ENCODE data around the gene FITM2.

FITM2 gene

DNA sequence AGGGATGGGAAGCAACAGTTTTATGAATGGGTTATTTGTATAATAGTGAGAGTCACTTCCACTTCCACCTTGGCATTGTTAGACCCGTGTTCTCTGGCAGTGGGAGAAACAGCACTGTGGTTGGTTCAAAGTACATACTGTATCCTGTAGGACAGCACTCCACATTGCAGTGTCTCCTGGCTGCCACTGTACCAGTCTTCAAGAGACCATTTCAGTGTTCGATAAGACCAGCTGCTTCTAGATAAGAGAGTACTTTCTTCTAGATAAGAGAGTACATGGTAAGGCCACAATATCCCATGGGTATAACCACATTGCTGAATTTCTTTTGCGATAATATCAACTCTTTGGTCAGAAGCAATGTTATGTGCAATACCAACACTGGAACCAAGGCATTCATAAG is 28.8 kb downstream of the FITM2 start:
- no peaks in the 10 kb centered on the region for H3K4me1 ChIP-seq (ENCODE audit: insufficient read depth, low read length)
- H3K9ac ChIP-seq (ENCODE audit: low read depth, low read length) = no peak overlapping the region
- H3K9me3 ChIP-seq (ENCODE audit: control insufficient read depth, insufficient read depth, low read length) = no peaks in the 10 kb centered on the region
- no peaks in the 10 kb centered on the region for H3K36me3 ChIP-seq (ENCODE audit: insufficient read depth, low read length)

DNA sequence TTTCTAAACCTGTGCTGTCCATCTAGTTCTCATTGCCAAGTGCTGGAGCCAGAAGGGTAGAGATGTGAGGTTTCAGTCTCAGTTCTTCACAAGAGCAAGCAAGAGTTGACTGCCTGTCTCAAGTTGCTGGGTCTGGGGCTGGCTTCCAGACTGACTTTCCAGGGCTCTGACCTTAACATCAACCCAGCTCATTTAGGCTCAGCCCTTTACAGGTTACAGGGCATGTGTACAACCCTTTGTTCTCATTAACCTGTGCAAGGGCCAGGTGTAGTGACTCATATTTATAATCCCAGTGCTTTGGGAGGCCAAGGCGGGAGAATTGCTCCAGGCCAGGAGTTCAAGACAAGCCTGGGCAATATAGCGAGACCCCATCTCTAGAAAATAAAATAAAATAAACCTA is 30.6 kb downstream of the FITM2 start:
- Histone ChIP-seq H3K9ac (ENCODE audit: low read depth, low read length) (no peak overlapping the region), H3K36me3 (ENCODE audit: insufficient read depth, low read length) (no peaks in the 10 kb centered on the region), H3K9me3 (ENCODE audit: control insufficient read depth, insufficient read depth, low read length) (no peaks in the 10 kb centered on the region), H3K4me1 (ENCODE audit: insufficient read depth, low read length) (no peaks in the 10 kb centered on the region)

DNA sequence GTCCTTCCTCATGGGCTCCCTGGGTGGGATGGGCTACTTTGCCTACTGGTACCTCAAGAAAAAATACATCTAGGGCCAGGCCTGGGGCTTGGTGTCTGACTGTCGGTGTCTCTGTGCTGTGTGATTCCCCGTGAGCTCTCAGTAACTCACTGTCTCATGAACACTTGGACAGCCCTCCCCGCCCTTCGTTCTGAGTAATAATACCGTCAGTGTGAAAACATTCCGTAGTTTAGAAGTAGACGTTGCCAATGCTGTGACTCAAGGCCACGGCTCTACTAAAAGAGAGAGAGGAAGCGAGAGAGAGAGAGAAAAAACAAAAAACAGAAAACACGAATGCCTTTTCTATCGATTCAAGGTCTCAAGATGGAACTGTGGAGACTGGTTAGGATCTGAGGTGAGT is 31.8 kb downstream of the FITM2 start:
- H3K9me3 ChIP-seq (ENCODE audit: control insufficient read depth, insufficient read depth, low read length) = no peaks in the 10 kb centered on the region
- no peaks in the 10 kb centered on the region for H3K36me3 ChIP-seq (ENCODE audit: insufficient read depth, low read length)
- H3K4me1 ChIP-seq (ENCODE audit: insufficient read depth, low read length) = no peaks in the 10 kb centered on the region
- H3K9ac ChIP-seq (ENCODE audit: low read depth, low read length) = no peak overlapping the region

DNA sequence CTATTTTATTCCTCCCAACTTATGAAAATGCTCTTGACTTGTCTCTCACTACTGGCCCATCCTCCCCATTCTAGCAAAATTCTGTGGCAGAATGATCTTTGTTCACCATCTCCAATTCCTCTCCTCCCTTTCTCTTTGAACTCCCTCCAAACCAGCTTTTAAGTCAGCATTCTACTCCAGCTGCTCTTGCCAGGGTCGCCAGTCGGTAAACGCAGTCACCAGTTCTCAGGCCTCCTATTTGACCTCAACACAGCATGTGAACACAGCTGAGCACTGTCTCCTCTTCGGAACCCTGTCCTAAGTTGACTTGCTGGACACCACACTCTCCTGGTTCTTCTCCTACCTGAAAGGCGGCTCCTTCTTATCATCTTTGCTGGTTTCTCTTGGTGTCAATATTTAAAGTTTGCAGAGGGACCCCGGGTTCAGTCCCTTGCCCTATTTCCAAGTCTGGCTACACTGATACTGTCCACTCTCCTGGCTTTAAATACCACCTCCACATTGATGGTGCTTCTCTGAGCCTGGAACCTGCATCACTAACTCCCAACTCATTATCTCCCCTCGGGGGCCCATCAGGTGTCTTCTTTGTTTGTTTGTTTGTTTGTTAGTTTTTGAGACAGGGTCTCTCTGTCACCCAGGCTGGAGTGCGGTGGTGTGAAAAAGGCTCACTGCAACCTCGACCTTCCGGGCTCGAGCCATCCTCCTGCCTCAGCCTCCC is 36.5 kb downstream of the FITM2 start:
- H3K9ac ChIP-seq (ENCODE audit: low read depth, low read length) = no peak overlapping the region
- H3K36me3 ChIP-seq (ENCODE audit: insufficient read depth, low read length) = no peaks in the 10 kb centered on the region
- no peaks in the 10 kb centered on the region for H3K9me3 ChIP-seq (ENCODE audit: control insufficient read depth, insufficient read depth, low read length)
- H3K4me1 ChIP-seq (ENCODE audit: insufficient read depth, low read length) = peaks cover 11% of the 10 kb centered on the region

DNA sequence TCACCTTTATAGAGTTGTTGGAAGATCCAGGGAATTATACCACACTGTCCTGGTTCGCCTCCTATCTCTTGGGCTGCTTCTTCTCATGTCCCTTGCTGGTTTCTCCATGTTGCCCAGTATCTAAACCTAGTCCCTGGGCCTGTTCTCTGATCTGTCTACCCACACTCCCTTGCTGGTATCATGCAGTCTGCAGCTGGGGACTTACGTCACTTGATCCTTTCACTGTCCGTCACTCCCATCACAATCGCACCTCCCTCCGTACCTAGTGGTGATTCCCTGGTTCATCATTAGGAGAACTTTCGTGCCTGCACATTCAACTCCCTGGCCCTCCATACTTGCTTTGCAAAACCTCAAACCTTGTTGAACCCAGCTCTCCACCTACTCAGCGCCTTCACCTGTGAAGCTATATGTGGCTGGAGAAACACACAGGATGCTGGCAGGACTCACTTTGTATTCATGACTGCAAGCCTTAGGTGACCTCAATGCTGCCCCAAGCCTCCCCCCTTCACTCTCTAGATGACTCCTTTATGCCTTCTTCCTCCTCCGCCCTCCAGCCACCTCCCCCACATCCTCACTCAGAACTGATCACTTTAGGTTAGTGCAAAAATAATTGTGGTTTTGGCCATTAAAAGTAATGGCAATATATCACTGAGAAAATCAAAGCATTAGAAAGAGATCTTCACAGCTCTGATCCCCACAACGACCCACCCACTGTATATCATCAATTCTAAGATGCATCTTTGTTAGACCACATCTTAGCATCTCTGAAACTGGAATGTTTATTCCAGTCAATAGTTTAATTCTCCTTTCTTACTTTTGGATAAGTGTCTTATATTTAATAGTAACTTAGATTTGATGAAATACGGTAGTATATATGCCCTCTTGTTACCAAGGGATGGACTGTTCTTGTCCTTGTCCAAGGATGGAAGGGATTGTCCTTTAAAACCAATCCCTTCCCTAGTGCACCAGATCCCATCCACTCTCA is 37.5 kb downstream of the FITM2 start:
- no peaks in the 10 kb centered on the region for H3K36me3 ChIP-seq (ENCODE audit: insufficient read depth, low read length)
- H3K4me1 ChIP-seq (ENCODE audit: insufficient read depth, low read length) = peaks cover 11% of the 10 kb centered on the region
- H3K9ac ChIP-seq (ENCODE audit: low read depth, low read length) = no peak overlapping the region
- no peaks in the 10 kb centered on the region for H3K9me3 ChIP-seq (ENCODE audit: control insufficient read depth, insufficient read depth, low read length)

DNA sequence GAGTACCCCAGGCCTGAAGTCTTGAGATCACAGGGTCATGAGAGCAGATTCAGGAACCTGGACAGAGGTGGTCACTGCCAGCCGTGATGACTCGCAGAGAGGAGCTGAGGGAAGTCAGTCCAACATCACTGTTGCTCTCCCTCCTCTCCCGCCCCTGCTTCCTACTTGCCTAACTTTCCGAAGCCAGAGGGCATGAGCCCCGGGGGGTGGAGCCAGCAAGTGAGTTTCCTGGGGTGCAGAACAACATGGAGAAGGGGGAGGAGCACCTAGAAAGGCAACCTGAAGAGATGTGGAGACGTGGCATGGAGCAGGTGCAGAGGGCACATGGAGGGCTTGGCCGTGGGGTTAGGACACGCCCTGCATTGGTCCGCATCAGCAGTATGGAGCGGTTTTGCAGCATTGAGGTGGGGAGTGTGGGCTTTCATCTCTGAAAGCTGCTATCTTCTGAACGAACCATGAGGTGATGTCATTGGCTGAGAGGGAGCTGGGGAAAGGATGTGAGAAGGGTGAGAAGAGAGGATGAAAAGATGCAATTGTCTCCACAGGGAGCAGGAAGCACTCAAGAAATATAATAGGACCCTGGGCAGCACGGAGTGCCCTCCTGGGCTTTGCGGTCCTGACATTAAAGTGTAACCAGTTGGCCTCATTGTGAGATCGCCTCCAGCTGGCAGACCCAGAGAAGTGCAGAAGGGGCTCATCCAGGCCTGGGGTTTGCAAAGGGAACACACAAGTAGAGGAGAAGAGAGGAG is 38.9 kb downstream of the FITM2 start:
- peaks cover 11% of the 10 kb centered on the region for H3K4me1 ChIP-seq (ENCODE audit: insufficient read depth, low read length)
- H3K9me3 ChIP-seq (ENCODE audit: control insufficient read depth, insufficient read depth, low read length) = no peaks in the 10 kb centered on the region
- H3K36me3 ChIP-seq (ENCODE audit: insufficient read depth, low read length) = no peaks in the 10 kb centered on the region
- H3K9ac ChIP-seq (ENCODE audit: low read depth, low read length) = no peak overlapping the region

DNA sequence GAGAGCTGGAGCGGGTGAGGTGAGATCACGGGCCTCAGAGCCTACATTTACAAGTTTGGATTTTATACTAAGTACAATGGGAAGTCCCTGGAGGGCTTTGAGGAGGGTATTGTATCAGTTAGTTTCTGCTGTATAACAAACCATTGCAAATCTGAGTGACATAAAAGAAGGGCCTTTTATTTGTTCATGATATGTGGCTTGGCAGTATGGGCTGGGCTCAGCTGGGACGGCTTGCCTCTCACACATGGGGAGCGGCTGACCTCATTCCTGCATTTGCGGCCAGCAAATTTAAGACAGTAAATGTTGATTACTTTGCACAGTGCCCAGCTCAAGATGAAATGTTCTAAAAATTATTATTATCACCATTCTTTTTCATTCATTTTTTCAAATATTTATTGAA is 42.2 kb downstream of the FITM2 start:
- H3K36me3 ChIP-seq (ENCODE audit: insufficient read depth, low read length) = no peaks in the 10 kb centered on the region

DNA sequence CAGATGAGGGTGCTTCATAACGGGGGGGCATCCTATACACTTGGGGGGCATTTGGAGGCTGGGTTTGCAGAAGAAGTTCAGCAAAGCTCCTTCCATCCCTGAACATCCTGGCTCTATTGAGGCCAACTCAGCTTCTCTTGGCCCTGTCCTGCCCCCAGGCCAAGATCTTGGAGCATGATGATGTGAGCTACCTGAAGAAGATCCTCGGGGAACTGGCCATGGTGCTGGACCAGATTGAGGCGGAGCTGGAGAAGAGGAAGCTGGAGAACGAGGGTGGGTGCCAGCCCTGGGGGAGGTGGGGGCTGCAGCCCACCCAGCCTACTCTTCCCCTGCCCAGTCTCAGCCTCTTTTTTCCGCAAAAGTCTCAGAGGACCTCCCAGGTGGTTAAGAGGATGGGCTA is 46.7 kb downstream of the FITM2 start:
- Histone ChIP-seq H3K36me3 (ENCODE audit: insufficient read depth, low read length) (no peaks in the 10 kb centered on the region), H3K9me3 (ENCODE audit: control insufficient read depth, insufficient read depth, low read length) (no peaks in the 10 kb centered on the region), H3K9ac (ENCODE audit: low read depth, low read length) (no peak overlapping the region), H3K4me1 (ENCODE audit: insufficient read depth, low read length) (no peaks in the 10 kb centered on the region)

More for the DNA sequence above, 42.2 kb downstream of the FITM2 start:
- Histone ChIP-seq H3K4me1 (ENCODE audit: insufficient read depth, low read length) (peaks cover 9% of the 10 kb centered on the region), H3K9ac (ENCODE audit: low read depth, low read length) (no peak overlapping the region), H3K9me3 (ENCODE audit: control insufficient read depth, insufficient read depth, low read length) (no peaks in the 10 kb centered on the region)

DNA sequence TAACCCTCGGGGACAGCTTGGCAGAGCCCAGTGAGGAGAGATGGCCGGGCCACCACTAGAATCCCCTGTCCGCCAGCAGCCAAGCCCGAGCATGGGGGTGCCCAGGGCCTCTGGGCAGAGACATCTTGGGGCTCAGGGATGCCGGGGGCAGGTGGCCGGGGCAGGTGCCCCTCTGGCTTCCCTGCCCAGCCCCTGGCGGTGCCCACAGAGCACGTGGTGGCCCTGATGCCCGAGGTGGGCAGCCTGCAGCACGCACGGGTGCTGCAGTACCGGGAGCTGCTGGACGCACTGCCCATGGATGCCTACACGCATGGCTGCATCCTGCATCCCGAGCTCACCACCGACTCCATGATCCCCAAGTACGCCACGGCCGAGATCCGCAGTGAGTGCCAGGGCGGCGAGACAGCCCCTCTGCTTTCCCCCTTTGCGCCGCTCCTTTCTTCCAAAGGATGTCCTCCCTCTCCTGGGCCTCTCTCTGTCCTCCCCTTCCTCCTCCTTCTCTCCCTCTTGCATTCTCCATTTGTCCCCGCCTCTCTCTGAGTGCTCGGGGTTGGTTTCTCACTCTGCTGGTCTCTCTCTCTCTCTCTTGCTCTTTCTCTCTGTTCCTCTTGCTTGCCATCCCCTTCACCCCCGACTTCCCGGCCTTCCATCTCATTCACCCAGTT is 52.6 kb downstream of the FITM2 start:
- H3K36me3 ChIP-seq (ENCODE audit: insufficient read depth, low read length) = no peaks in the 10 kb centered on the region
- no peaks in the 10 kb centered on the region for H3K4me1 ChIP-seq (ENCODE audit: insufficient read depth, low read length)
- H3K9me3 ChIP-seq (ENCODE audit: control insufficient read depth, insufficient read depth, low read length) = no peaks in the 10 kb centered on the region
- no peak overlapping the region for H3K9ac ChIP-seq (ENCODE audit: low read depth, low read length)

DNA sequence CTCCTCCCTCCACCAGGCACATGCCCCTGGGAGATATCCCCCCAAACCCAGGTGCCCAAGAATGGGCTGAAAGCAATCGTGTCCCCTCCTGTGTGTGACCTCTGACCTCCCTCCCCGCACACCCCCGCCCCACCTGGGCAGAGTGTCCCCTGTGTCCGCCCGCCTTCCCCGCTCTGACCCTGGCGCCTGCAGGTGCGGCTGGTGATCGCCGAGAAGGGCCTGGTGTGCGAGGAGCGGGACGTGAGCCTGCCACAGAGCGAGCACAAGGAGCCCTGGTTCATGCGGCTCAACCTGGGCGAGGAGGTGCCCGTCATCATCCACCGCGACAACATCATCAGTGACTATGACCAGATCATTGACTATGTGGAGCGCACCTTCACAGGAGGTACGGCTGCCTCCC is 54.0 kb downstream of the FITM2 start:
- no peaks in the 10 kb centered on the region for H3K36me3 ChIP-seq (ENCODE audit: insufficient read depth, low read length)
- no peaks in the 10 kb centered on the region for H3K4me1 ChIP-seq (ENCODE audit: insufficient read depth, low read length)
- H3K9me3 ChIP-seq (ENCODE audit: control insufficient read depth, insufficient read depth, low read length) = no peaks in the 10 kb centered on the region
- no peak overlapping the region for H3K9ac ChIP-seq (ENCODE audit: low read depth, low read length)

DNA sequence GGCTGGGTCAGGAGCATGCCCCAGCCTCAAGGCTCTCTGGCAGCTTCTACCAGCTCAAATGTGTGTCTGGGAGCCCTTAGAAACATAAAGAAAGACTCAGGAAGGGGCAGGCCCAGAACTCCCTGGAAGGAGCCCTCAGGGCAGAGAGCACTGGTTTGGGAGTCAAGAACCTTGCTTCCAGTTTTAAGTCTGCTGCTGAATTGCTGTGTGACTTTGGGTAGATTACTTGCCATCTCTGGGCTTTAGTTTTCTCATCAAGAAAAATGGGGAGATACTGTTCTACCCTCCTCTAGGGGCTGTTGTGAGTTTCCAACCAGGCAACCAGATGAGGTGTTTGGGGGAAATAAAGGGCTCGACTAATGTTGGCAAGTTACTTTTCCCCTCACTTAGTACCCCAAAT is 55.1 kb downstream of the FITM2 start:
- Histone ChIP-seq H3K36me3 (ENCODE audit: insufficient read depth, low read length) (no peaks in the 10 kb centered on the region), H3K9ac (ENCODE audit: low read depth, low read length) (no peak overlapping the region), H3K4me1 (ENCODE audit: insufficient read depth, low read length) (no peaks in the 10 kb centered on the region), H3K9me3 (ENCODE audit: control insufficient read depth, insufficient read depth, low read length) (no peaks in the 10 kb centered on the region)

DNA sequence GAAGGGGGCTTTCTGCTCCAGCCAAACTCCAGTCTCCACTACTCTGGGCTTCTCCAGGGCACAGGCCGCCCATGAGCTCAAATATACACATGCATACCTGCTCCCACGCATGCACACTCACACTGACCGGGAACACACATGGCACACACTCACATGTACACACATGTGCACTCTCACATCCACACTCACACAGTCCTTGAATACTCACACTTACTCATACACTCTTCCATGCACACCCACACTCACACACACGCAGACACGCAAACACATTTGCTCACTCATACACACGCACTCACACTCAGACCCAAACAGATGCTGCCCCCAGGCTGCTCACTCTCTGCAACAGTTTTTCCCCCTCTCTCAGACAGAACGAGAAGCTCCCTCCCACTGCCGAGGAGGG is 56.9 kb downstream of the FITM2 start:
- Histone ChIP-seq H3K36me3 (ENCODE audit: insufficient read depth, low read length) (no peaks in the 10 kb centered on the region), H3K9ac (ENCODE audit: low read depth, low read length) (no peak overlapping the region), H3K4me1 (ENCODE audit: insufficient read depth, low read length) (no peaks in the 10 kb centered on the region), H3K9me3 (ENCODE audit: control insufficient read depth, insufficient read depth, low read length) (no peaks in the 10 kb centered on the region)

DNA sequence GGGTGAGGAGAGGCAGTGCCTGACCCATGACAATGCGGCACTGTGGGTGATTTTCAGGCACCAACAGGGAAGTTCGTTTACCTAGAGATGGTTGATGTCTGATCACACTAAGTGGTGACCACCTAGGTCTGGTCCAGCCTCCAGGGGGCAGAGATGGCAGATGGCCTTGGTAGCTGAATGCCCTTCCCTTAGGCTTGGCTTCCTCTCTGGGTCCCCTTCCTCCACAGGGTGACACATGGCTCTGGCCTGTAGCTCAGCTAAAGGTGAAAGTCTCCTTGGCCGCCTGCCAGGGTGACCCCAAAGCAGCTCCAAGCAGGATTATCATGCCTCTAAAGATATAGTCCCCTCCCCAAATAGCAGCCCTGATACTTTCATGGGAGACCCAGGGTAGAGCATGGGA is 57.5 kb downstream of the FITM2 start:
- Histone ChIP-seq H3K9ac (ENCODE audit: low read depth, low read length) (no peak overlapping the region), H3K9me3 (ENCODE audit: control insufficient read depth, insufficient read depth, low read length) (no peaks in the 10 kb centered on the region), H3K4me1 (ENCODE audit: insufficient read depth, low read length) (no peaks in the 10 kb centered on the region), H3K36me3 (ENCODE audit: insufficient read depth, low read length) (no peaks in the 10 kb centered on the region)
